ENCODE data around the gene NCOR1.
"Not testable (repeated sequence)": the region's sequence is repeated elsewhere in the genome, so short reads cannot be mapped to it uniquely, and the experiment has no call there.

The NCOR1 gene

DNA sequence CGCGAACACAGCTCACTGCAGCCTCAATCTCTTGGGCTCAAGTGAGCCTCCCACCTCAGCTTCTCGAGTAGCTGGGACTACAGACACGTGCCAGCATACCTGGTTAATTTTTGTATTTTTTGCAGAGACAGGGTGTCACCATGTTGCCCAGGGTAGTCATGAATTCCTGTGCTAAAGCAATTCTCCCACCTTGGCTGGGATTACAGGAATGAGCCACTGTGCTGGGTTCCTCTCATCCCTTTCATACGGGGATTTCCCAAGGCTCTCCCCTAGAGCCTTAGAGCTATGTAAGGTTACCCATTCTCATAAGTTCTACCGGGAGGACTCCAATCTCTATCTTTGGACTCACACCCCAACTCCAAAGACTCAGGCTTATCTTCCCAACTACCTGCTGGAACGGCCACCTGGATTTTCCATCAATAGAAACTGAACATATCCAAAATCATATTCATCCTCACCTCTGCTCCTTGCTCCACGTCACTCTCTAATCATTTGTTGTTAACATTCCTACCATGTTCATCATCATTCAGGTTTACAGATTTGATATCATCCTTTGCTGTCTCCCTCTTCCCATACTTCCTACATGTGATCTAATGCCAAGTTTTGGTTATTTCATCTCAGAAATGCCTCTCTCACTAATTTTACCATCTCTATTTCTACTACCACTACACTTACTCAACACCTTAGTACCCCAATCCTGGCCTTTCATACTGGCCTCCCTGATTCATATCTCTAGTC lies 92.5 kb downstream of the NCOR1 start:
- H3K27me3 ChIP-seq: no peaks in the 10 kb centered on the region
- DNase-seq: no peak
- no peaks in the 10 kb centered on the region; the same call in 1 of the 2 replicates for H3K36me3 ChIP-seq
- no peak overlapping the region for H3K4me3 ChIP-seq (ENCODE audit: low read depth, low read length)
- H3K9me3 ChIP-seq: no peaks in the 10 kb centered on the region
- TF ChIP-seq, protein P1, sequence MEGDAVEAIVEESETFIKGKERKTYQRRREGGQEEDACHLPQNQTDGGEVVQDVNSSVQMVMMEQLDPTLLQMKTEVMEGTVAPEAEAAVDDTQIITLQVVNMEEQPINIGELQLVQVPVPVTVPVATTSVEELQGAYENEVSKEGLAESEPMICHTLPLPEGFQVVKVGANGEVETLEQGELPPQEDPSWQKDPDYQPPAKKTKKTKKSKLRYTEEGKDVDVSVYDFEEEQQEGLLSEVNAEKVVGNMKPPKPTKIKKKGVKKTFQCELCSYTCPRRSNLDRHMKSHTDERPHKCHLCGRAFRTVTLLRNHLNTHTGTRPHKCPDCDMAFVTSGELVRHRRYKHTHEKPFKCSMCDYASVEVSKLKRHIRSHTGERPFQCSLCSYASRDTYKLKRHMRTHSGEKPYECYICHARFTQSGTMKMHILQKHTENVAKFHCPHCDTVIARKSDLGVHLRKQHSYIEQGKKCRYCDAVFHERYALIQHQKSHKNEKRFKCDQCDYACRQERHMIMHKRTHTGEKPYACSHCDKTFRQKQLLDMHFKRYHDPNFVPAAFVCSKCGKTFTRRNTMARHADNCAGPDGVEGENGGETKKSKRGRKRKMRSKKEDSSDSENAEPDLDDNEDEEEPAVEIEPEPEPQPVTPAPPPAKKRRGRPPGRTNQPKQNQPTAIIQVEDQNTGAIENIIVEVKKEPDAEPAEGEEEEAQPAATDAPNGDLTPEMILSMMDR (IDR thresholded peaks at IDR 0.05; ENCODE audit: low read depth, low read length): no peak
- no peaks in the 10 kb centered on the region for H3K4me1 ChIP-seq

DNA sequence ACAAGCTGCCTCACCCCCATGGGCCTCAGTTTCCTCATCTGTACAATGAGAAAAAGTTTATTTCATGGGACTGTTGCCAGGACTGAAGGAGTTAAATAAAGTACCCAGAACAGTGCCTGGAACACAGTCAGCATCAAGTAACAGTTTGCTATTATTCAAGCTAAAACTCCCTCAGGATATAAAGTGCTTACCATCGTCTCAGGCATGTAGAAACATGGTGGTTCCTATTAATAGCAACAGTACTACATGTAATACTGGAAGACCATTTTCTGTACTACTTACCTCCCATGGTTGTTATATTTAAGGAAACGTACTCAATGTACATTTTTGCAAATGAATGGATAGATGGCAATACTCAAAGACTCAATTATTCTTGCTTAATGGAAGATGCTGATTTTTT lies 93.4 kb downstream of the NCOR1 start:
- DNase-seq: no peak
- TF ChIP-seq, protein P1 (IDR thresholded peaks at IDR 0.05; ENCODE audit: low read depth, low read length): no peak
- no peaks in the 10 kb centered on the region; the same call in 1 of the 2 replicates for H3K36me3 ChIP-seq

DNA sequence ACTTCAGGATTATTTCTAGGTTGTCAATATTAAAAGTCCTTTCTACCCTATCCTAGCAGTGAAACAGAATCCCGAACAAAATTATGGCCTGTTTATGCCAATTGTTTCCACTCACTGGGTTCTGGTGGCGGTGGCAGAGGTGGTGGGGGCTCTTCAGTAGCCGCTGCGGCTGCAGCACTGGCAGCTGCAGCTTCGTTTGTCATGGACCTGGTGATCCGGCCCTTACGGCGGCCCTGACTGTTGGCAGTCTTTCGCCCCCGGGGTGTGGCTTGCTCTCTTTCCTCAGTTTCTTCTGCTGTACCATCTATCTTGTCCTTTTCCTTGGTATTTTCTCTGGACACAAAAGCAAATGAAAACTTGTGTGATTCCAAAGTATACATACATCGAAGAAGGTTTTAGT lies 94.4 kb downstream of the NCOR1 start:
- Histone ChIP-seq H3K4me3 (ENCODE audit: low read depth, low read length) (no peak overlapping the region), H3K9me3 (no peaks in the 10 kb centered on the region), H3K27me3 (no peaks in the 10 kb centered on the region), H3K4me1 (no peaks in the 10 kb centered on the region), H3K36me3 (no peaks in the 10 kb centered on the region)
- DNase-seq: no peak
- TF ChIP-seq, protein P1 (IDR thresholded peaks at IDR 0.05; ENCODE audit: low read depth, low read length): no peak

More for the DNA sequence above, 93.4 kb downstream of the NCOR1 start:
- Histone ChIP-seq H3K27me3 (no peaks in the 10 kb centered on the region), H3K9me3 (no peaks in the 10 kb centered on the region), H3K4me1 (no peaks in the 10 kb centered on the region), H3K4me3 (ENCODE audit: low read depth, low read length) (no peak overlapping the region)

DNA sequence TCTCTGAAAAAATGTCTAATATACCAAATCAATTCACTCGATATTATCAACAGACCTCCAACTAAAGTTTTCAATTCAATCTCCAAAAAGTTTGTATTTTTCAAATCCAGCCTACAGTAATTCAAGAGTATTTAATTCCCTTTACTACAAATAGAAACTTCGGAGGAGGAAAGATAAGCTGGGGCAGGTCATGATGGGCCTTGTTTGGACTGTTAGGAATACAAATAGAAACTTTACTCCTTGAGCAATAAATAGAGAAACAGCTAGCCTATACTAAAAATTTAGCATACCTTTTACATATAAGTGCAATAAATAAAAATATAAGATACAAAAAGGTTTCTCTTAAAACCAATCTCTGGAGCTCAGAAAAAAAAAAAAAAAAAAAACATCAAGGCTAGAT lies 98.2 kb downstream of the NCOR1 start:
- Histone ChIP-seq H3K9me3 (no peaks in the 10 kb centered on the region), H3K36me3 (no peaks in the 10 kb centered on the region; the same call in 1 of the 2 replicates), H3K27me3 (no peaks in the 10 kb centered on the region), H3K4me1 (no peaks in the 10 kb centered on the region), H3K4me3 (ENCODE audit: low read depth, low read length) (no peak overlapping the region)
- TF ChIP-seq, protein P1 (IDR thresholded peaks at IDR 0.05; ENCODE audit: low read depth, low read length): no peak
- DNase-seq: no peak

DNA sequence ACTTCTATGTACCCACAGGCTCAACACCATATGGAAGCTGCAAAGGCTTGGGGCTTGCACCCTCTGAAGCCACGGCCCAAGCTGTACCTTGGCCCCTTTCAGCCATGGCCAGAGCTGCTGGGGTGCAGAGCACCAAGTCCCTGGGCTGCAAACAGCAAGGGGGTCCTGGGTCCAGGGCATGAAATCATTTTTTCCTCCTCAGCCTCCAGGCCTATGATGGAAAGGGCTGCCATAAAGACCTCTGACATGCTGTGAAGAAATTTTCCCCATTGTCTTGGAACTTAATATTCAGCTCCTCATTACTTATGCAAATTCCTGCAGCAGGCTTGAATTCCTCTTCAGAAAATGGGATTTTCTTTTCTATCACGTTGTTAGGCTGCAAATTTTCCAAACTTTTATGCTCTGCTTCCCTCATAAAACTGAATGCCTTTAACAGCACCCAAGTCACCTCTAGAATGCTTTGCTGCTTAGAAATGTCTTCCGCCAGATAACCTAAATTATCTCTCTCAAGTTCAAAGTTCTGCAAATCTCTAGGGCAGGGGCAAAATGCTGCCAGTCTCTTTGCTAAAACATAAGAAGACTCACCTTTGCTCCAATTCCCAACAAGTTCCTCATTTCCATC lies 100.1 kb downstream of the NCOR1 start:
- H3K36me3 ChIP-seq; H3K9me3 ChIP-seq; DNase-seq; H3K27me3 ChIP-seq; H3K4me3 ChIP-seq (ENCODE audit: low read depth, low read length); H3K4me1 ChIP-seq: not testable (repeated sequence)

DNA sequence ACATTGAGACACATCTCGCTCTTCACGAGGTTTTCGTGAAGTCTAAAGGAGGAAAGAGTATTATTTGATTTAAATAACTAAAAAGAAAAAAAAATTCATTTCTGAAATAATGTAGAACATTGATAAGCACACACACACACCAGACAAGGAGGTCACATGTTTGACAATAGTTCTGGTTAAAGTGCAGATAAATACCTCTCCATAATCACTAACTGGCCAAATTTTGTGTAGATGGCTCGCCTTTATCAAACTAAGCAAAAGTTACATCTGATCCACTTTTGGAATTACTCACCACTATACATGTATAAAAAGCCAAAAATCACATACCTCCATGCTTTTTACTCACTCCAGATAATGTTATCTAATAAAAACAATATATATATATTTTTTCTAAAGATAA lies 106.5 kb downstream of the NCOR1 start:
- no peaks in the 10 kb centered on the region for H3K36me3 ChIP-seq
- DNase-seq: no peak
- H3K27me3 ChIP-seq: no peaks in the 10 kb centered on the region
- H3K4me3 ChIP-seq (ENCODE audit: low read depth, low read length): no peak overlapping the region
- no peaks in the 10 kb centered on the region for H3K4me1 ChIP-seq
- H3K9me3 ChIP-seq: no peaks in the 10 kb centered on the region
- TF ChIP-seq, protein P1 (IDR thresholded peaks at IDR 0.05; ENCODE audit: low read depth, low read length): no peak
